Cerebellar cortex (tissue), 1 donor: ENCODE measurements around the gene CCDC88C.

ENCODE experiments used
- DNase-seq: peaks from one replicate; pipeline ENCODE4 v3.0.0-alpha.2; 2015; ENCODE audit warnings: low spot score

The CCDC88C gene

DNA sequence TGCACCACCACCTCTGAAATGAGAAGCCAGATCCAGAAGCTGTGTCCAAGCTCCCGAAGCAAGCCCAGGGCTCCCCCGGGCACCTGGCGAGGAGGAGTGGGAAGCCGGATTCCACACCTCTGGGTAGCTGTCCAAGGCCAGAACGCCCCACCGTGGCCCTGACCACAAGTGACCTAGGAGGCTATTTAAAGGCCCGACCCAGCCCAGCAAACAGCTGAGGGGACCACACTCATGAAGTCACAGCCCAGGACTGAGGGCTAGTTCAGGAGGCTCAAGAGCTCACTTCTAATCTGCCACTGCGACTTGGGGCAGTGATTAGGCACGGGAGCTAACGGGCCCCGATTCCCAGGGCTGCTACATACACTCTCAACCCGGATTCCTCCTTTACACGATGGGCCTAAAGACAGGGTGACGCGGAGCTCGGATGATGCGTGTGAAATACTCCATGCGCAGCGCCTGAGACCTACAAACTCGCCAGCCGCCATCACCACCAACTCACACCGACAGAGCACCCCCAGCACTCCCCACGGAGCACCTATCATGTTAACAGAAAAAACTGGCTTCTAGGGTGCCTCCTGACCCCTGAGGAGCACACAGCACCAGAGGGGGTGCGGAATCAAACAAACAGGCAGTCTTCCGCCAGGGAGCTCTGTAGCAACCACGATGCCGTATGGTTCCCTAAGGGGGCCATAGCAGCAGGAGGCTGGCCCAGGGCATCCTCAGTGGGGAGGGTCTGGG lies 89.1 kb downstream of the CCDC88C start:
- no peak for DNase-seq

DNA sequence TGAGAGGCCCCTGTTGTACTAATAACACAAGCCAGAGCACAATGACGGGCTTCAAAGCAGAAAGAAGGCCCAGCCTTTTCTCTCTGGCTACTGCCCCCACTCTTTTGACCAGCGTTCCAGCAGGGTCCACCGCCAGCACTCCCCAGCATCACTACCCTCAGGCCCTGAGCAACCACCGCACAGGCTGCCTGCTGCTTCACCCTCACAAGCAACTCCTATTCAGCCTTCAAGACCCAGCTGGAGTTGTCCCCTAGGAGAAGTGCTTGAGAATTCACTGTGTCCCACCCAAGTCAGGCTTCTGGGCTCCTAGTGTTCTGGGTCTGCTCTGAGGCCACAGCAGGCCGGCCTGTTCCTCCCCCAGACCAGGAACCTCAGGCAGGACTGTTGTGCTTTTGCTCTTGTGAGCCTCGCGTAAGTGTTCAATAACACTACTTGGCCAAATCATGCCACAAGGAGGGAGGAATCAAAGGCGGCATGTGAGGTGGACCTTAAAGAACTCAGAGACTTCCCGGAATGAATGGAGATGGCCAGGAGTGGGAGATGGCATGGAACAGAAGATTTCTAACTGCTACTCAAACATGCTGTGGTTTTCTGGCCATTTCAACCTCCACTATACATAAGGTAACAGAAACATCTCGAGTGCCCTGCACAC lies 89.8 kb downstream of the CCDC88C start:
- DNase-seq, result no peak

DNA sequence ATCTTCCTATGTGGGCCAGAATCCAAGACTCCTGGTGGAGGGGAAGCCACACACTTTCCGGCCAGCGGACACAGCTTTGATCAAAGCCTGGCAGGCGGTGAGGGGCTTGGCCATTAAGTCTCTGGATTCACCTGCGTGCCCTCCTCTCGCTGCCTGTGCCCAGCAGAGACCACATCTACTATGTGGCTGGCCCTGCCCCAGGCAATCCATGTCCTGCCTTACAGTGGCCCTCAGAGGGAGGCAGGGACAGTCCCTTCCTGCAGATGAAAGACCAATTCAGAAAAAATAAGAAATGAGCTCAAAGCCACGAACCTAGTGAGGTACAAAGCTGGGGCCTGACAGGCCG lies 90.4 kb downstream of the CCDC88C start:
- DNase-seq, result peak; percentile 23

DNA sequence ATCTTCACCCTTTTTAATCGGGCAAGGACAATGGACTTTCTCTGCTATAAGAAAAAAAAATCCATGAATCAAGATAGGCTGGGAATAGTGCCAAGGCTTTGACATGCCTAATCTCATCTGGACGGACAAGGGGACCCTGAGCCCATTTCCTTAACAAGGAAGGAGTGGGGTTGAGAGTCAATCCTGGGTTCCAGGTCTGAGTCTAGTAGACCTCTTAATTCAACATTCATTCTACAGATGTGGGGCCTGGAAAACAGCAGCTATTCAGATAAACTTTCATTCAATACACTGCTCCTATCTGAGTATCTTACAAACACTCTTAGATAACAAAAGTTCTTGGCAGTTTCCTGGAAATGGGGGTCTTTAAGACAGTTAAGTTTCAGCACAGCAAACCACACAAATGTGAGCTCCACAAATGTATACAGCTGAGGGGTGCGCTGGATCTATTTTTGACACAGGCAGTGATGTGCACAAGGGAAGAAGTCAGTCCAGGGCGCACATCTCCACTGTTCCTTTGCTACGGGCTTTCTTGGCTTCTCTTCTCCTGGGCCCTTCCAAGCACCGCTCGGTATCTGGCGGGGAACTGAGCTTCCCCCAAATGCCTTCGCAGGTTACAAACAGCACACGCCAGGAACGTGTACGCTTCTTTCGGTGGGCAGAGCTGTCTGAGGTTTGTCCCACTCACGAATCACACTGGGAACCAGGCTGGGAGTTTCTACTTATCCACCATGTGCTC lies 90.9 kb downstream of the CCDC88C start:
- no peak for DNase-seq

DNA sequence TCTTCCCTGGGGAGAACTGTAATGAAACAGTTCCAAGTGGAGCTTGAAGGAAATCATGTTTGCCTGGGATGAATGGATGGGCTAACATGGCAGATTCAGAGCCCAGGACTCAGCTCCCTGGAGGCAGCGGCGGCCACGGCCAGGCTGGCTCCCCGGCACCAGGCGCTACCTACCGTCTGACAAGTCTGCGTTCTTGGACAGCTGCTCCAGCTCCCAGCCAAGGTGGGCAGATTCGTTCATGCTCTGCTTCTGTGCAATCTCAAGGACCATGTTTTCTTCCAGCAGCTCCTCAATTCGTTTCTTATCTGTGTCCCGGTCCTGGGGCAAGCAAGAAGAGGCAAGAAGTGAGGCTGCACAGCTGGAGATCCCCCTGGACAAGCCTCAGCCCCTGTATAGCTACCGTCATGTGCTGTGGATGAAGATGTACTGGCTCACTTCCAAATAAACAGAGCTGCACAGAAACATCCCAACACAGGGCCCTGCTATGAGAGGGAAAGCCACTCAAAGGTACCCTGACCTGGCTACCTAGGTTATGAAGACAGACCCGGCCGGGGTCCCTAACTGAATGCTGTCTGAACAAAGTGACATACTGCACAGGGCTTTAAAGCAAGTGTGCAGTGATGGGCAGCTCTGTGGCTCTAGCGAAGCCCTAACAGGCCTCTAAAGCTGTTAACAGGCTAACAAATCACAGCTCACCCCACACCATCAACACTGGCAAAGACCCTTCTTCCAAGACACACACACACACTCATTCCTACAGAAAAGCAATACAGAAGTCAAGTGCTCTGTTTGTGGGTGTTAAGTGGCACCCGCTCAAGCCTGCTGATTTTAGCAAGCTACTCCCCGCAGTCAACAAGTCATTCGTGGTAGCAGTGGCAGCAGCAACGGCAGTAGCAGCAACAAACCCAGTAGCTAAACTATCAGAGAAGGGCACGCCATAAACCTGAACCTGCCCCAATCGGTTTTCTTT lies 92.7 kb downstream of the CCDC88C start:
- no peak for DNase-seq

DNA sequence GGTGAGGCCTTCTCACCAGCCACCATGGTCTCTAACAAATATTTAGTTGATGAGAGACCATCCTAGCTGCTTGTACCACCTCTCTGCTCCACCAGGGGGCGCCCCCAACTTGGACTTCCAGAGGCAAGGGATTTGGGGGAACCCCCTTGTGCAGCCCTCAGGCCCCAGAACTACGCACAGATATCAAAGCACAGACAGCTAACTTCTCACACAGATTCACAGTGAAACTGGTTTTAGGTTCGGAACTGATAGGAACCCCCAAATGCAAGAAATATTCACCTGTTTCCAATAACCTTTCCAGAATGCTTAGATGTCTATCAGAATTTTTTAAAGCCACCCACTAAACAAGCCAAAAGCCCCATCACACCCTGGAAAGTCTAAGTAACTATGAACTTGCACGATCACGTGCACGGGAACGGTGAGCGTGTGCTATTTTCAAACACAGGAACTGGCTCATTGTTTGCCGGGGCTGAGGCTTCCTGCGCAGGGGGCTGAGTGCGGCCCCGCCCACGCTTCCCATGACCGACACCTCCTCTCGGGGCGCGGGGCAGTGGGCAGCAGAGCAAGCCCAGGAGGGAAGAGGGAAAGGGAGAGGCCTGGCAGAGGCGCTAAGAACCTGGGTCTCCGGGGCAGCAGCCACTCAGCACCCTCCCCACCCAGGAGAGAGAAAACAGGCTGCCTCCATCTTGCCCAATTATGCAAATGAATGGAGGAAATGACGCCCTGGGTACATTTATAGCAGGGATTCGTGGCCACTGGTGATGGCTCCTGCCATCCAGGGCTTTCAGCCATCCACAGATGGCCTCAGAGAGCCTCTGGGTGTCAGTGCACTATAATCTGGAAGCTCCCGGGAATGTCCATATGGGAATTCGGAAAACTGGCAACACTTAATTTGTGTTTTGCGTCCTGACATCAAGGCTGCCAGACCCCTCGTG lies 93.7 kb downstream of the CCDC88C start:
- DNase-seq, result peak; percentile 92

DNA sequence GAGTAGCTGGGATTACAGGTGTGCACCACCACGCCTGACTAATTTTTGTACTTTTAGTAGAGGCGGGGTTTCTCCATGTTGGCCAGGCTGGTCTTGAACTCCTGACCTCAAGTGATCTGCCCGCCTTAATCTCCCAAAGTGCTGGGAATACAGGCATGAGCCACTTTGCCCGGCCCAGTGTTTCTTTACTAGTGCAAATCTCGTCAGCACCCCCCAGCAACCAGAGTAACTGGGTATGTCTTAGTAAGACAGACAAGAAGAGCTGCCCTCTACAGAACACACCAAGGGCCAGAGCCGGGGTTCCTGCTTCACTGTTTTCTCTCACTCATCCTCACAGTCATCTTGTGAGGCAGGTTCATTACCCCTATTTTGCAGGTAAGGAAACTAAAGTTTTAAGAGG lies 94.6 kb downstream of the CCDC88C start:
- no peak for DNase-seq

DNA sequence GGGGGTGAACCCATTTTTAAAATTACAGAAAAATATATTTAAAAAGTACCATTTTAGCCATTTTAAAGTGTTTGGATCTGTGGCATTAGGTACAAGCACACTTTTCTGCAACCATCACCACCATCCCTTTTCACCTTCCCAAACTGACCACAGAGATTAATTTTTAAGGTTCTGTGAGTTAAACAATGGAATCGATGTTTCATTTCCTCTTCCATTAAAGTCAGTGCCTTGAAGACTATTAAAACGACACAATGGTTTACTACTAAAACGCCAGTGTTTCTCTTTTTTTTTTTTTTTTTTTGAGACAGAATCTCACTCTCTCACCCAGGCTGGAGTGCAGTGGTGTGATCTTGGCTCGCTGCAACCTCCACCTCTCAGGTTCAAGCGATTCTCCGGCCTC lies 95.0 kb downstream of the CCDC88C start:
- DNase-seq, result no peak

DNA sequence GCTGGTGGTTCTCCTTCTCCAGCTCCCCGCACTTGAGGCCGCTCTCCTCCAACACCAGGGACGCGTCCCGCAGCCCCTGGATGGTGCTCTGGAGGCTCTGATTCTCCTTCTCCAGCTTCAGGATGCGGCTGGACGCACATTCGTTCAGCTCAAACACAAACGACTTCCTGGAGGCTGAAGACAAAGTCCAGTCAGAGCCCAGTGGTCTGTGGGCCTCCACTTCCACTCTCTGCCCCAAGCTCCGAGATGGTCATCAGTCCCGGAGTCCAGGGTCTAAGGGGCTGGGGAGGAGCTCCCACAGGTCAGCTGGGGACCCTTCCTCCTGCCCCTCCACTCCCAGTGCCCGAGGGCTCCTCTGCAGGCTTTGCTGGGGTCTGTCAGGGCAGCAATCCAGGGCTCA lies 96.5 kb downstream of the CCDC88C start:
- no peak for DNase-seq

DNA sequence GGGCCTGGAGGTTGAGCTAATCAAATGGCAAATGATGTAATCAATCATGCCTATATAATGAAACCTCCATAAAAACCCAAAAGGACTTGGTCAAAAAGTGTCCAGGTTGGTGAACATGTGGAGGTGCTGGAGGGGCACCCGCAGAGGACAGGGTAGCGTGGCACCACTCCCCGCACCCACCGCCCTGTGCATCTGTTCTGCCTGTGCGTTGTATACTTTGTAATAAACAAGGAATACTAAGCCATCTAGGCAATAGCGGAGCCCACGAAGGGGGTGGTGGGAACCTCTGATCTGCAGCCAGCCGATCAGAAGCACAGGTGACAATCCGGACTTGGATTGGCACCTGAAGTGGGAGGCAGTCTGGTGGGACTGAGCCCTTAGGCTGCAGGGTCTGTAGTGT lies 97.4 kb downstream of the CCDC88C start:
- DNase-seq, result no peak

DNA sequence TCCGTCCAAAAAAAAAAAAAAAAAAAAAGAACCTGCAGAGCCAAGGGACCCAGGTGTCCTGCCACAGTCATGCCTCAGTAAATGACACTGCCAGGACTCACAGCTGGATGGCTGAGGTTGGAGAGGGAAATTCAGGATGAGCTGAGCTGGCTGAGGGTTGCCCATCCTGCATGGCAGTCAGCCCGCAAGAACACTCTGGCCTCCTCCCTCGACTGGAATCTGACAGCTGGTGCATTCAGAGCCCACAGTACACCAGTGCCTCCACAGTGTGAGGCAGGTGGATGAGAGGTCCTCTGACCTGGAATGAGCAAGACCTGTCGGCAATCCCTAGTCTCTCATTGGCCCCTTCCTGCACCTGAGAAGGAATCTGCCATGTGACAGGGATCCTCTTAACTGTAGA lies 98.7 kb downstream of the CCDC88C start:
- no peak for DNase-seq

DNA sequence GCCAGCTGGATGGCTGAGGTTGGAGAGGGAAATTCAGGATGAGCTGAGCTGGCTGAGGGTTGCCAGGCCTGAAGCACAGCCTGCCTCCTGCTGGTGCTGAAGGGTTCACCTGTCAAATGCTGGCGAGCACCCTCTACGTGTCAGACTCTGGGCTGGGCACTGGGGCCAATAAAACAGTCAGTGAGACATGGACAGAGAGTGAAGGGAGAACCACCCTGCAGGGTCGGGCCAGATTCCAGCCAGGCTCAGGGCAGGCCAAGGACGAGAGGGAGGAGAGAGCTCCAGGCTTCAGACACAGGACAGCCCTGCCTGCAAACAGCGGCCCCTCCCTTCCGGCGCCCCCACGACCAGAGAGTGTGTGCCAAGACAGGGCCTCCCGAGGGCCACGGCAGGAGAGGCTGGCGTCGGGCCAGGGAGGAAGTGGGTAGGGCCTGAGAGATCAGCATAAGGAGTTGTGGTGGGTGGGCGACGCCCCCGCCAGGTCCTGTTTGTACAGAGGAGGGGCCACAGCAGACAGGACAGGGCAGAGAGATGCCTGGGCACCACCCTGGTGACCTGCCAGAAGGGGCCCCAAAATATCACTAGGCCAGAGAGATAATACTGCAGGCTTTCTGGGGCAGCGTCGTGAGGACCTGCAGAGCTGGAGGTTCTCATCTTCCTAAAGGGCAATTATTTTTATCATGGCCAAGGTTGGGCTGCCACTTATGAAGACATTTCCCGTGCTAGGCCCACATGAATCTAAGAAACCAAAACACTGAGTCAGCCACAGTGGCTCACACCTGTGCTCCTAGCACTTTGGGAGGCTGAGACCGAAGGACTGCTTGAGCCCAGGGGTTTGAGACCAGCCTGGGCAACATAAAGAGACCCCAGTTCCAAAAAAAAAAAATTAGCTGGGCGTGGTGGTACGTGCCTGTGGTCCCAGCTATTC lies 100.0 kb downstream of the CCDC88C start:
- DNase-seq, result peak; percentile 80

DNA sequence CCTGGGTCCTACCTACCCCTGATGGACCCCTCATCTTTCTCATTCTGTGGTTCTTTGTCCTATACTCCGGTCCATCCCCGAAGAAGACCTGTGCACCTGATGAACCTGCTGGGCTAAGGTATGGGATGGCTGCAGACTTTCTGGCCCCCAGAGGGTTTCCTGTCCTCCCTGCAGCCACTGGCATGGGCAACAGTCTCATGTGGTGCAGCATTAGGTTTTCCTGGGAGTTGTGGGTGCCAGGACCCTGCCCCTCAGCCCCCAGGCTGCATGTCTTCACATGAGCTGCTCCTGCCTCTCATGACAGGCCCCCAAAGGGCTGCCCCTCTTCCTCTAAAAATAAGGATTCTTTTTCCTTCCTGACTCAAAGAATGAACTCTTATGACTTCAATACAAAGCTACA lies 100.9 kb downstream of the CCDC88C start:
- no peak for DNase-seq

DNA sequence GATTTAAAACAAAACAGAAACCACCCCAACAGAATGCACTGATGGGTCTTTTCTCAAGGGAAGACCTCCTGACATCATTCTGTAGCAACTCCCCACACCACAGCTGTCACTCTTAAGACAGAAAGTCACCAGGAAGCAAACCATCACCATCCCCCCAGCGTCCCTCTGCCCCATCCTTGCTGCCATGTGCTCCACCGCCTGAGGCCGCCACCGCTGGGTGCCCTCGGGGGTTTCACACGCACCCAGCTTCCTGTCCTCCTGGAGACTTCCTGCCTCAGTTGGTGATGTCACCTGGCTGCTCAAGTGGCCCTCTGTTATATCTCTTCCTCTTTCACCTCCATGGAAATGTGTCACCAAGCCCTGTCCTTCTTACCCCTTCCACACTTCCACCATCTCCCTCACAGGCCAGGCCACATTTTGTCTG lies 101.8 kb downstream of the CCDC88C start:
- DNase-seq, result no peak

DNA sequence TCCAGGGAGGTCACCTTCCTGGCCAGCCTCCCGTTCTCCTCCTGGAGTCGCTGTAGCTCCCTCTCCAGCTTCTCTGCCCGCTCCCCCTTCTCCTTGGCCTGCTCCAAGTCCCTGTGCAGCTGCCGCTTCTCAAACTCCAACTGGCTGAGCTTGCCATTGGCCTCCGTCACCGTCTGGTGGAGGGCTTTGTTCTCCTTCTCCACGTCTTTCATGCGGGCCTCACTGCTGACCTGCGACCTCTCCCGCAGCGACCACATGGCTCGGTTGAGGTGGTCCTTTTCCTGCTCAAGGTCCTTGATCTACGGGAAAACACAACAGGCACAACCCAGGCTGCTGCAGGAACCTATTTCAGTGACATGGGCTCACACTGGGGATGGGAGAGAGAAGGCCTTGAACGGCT lies 103.8 kb downstream of the CCDC88C start:
- no peak for DNase-seq

DNA sequence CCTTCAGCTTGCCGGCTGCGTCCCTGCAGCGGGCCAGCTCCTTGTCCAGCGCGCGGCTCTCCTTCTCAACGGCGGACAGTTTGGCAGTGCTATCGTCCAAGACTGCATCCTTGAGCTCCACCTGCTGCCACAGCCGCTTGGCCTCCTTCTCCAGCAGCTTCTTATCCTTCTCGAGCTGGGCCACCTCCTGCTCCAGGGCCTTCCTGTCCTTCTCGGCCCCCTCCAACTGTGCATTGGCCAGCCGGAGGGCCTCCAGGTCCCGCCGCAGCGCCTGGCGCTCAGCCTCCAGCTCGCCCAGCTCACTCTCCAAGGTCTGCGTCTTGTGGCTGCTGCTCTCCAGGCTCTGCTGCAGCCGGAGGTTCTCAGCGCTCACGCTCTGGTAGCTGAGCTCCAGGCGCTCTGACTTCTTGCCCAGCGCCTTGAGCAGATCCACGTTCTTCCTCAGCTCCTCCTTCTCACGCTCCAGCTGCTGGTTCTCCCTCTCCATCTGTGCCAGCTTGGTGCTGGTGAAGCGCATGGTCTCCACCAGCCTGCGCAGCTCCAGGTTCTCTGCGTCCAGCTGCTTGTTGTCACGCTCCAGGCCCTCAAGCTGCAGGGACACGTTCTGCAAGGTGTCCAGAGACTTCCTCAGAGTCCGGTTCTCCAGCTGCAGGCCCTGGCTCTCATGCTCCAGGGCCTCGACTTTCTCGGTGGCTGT lies 104.3 kb downstream of the CCDC88C start:
- no peak for DNase-seq

DNA sequence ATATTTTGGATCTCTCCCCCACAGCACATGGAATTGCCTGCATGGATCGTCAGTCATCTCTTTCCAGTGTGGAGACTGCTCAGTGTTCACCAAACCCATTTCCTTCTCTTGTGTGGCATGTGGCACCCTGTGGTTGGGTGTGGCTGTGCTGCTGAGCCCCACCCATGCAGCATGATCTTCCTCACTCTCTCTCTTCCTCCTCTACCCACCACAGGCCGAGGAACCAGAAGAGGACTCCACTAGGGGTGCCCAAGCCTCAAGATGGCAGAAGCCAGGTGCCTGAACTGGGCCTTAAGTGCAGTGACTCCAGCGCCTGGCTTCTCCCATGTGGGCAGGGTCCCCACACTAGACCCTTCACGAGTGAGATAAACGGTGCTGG lies 106.3 kb downstream of the CCDC88C start:
- no peak for DNase-seq

DNA sequence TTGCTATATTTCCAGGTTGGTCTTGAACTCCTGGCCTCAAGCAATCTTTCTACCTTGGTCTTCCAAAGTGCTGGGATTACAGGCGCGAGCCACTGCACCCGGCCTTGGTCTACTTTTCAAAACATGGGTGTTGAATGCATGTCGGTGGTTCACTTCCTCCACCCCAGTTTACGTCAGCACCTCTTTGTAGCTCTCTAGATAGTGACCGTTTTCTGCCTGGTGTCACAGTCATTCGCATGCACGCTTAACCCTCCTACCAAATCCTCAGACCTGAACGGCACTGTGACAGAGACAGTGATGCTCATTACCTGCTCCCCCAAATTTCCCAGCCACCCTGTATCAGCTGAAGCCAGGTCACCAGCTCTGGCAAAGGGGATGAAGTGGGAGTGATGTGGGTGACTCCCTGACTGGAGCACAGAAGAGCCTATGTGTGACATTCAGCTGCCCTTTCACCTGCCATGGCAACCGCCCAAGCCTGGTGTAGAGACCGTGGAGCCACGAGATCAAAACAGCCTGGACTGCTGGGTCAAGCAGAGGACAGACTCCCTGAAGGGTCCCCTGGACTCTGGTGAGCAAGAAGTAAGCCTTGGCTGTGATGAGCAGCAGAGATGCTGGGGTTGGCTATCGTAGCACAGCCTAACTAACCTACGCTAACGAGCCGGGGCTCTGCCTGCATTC lies 106.9 kb downstream of the CCDC88C start:
- no peak for DNase-seq
